ENCODE results near the gene PNPLA7.

PNPLA7 gene

DNA sequence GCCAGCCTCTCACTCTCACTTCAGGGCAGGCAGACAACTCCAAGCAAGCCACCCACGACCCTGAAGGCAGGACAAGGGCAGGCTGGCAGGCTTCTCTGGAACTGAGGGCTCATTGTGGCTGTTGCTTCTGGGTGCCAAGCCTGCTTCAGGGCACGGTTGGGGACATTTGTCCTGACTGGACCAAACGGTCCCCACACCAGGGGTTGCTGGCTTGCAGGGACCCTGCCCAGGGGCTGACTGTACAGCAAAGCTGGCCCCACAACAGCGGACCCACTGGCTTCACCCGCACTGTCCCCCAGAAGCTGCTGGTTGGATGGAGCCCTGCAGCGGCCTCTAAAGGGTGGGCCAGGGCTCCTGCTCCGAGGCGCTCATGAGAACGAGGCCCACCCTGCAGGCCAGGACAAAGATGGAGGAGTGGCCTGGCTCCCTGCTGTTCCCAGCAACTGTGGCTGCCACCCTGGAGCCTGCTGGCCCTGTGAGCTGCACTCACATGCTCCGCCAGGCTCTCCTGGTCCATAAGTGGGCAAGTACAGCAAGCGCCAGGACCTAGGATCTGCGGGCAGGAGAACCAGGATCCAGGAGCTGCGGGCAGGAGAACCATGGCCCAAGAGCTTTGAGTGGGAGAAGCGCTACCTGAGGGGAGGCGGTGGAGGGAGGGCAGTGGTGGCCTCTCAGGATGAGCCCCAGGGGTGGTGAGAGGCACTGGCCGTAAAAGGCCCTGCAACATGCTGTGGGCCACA, 56.7 kb downstream of the PNPLA7 start:
- TF ChIP-seq CTCF (IDR thresholded peaks at IDR 0.05; ENCODE audit: low read depth, low read length), result no peak
- H3K4me3 ChIP-seq (ENCODE audit: low read depth, low read length), result no peak overlapping the region

GRCh38 chr9:137492464-137493363, 57.5 kb downstream of the PNPLA7 start:
- no peak for TF ChIP-seq CTCF (IDR thresholded peaks at IDR 0.05; ENCODE audit: low read depth, low read length)
- no peak overlapping the region for H3K4me3 ChIP-seq (ENCODE audit: low read depth, low read length)

DNA sequence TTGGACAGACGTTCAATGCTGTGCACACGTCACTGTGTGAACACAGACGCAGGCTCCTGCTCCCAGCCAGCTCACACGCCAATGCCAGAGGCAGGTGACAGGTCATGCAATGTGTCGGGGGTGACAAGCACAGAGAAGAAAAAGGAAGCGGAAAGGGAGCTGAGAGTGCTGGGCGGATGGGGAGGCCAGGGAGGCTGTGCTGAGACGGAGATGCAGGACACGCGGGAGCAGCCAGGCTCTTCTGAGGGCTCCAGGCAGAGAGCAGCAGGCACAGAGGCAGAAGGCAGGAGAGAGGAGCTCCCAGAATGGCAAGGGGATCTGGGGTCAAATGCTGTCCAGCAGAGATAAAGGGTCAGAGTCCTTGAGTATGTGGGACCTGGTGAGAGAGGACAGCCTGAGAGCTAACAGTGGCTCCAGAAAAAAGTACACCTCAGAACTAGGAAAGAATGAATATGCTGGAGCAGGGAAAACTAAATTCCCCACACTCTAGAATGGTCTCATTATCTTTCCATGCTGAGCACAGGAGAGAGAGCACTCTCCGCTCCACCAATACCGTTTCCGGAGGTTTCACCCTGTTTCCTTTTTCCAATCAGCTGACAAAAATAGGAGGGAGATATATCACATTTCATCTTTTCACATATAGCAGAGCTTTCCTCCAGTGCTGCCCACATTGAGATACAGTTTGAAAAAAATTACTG, 58.3 kb downstream of the PNPLA7 start:
- TF ChIP-seq CTCF (IDR thresholded peaks at IDR 0.05; ENCODE audit: low read depth, low read length), result no peak
- H3K4me3 ChIP-seq (ENCODE audit: low read depth, low read length), result no peak overlapping the region

DNA sequence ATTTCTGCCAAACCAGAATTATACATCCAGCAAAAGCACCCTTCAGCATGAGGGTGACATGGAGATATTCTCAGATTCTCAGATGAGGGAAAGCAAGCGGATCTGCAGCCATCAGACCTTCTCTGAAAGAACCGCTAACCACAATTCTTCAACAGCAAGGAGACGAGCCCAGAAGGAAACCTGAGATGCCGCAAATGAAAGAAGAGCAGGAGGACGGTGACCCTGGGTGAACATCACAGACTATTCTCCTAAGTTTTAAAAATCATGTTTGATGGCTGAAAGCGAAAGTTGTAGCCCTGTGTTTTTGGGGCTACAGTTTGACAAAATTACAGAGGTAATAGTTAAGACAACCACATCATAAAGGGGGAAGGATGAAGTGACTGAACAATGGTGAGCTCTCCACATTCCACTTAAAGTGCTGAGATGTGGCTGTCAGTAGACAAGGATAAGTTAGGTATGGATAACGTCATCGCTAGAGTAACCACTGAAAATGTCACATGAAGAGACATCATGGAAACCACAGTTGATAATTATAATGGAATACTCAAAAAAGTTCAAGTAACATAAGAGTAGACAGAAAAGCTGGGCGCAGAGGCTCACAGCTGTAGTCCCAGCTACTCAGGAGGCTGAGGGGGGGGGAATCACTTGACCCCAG, 59.5 kb downstream of the PNPLA7 start:
- no peak for TF ChIP-seq CTCF (IDR thresholded peaks at IDR 0.05; ENCODE audit: low read depth, low read length)

DNA sequence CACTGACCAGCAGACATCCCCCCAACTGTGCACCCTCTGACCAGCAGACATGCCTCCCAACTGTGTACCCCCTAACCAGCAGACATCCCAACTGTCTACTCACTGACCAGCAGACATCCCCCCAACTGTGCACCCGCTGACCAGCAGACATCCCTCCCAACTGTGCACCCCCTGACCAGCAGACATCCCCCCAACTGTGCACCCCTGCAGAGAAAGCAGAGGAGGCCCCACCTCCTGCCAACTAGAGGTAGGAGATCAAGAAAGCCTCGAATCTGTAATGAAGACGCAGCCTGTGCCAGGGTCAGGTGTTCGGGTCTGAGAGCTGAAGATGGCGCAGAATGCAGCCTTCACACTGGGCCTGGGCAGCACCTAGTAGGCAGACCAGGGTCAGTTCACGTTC, 61.3 kb downstream of the PNPLA7 start:
- H3K4me3 ChIP-seq (ENCODE audit: low read depth, low read length), result no peak overlapping the region
- no peak for TF ChIP-seq CTCF (IDR thresholded peaks at IDR 0.05; ENCODE audit: low read depth, low read length)

More for the DNA sequence above, 59.5 kb downstream of the PNPLA7 start:
- H3K4me3 ChIP-seq (ENCODE audit: low read depth, low read length), result no peak overlapping the region

GRCh38 chr9:137488327-137488653, 61.9 kb downstream of the PNPLA7 start:
- H3K4me3 ChIP-seq (ENCODE audit: low read depth, low read length), result no peak overlapping the region
- no peak for TF ChIP-seq CTCF (IDR thresholded peaks at IDR 0.05; ENCODE audit: low read depth, low read length)
